GM19324 (cell line): ENCODE data around the gene PTPN21.

Source experiments
- ATAC-seq: cut with Tn5 transposase; IDR thresholded peaks from one replicate; pipeline ENCODE4 v1.9.1; 2021; ENCODE audit warnings: mild to moderate bottlenecking, moderate library complexity; ENCODE audit not compliant: unreplicated experiment, low FRiP score

PTPN21 gene

GRCh38 chr14:88476825-88477224 is 78.0 kb downstream of the PTPN21 start:
- no peak for ATAC-seq

- no peak for ATAC-seq
These were observed 78.5 kb downstream of the PTPN21 start for GRCh38 chr14:88476214-88476774.

GRCh38 chr14:88473791-88474190 is 81.0 kb downstream of the PTPN21 start:
- no peak for ATAC-seq

DNA sequence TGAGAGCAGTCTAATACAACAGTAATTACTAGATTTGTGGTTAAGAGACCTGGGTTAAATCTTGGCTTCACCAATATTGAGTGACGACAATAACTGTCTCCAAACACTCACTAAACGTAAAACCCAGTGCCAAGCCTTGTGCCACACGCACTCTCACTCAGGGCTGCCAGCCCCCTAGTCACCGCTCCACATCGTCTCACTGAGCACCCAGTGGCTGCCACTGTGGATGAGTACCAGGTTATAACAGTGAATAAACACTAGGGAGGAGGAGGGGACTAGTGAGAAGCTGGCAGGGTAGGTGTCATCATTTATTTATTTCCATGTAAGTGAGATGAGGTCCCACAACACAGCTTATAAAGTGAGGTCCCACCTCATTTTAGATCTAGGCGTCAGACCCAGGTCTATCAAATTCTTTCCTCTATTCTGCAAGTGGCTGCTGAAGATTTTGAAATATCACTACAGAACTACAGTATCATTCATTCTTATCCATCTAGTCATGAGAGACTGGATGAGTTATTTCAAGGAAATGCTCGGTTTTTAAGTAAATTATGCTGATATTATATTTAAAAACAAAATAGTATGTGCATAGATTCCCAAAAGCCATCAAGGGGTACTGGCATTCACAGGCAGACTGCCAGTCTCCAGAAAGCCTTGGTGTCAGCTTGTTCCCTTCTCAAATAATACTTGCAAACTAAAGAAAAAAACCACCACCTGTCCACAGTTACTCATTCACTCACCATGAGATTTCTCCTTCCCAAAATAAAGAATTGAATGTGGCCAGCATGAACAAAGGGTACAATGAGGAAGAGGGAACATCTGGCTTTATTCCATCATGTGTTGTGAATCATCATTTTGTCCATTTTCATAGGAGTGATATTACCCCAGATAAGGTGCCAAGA is 84.0 kb downstream of the PTPN21 start:
- no peak for ATAC-seq

GRCh38 chr14:88468406-88468805 is 86.4 kb downstream of the PTPN21 start:
- ATAC-seq: no peak

GRCh38 chr14:88463318-88463717 is 91.5 kb downstream of the PTPN21 start:
- peak; percentile 49 for ATAC-seq

- no peak for ATAC-seq
These were observed 99.9 kb downstream of the PTPN21 start for GRCh38 chr14:88454886-88455285.

- no peak for ATAC-seq
These were observed 102.6 kb downstream of the PTPN21 start for GRCh38 chr14:88452231-88452630.

DNA sequence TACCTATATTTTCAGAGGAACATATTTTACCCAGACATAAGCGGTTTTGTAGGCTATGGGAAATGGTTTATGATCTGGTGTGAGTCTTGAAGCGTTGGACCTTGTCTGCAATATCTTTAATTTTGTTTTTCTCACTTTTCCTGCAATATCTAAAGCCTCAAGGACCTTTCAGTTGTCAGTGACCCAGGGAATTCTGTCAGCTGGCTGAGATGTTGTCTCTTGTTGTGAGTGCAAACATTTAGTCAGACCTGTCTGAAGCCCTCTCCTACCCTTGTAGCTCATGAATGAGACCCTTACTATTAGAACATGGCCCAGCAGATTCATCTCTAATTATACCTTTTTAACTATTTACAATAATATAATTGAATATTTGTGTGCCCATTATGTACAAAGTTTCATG is 115.7 kb downstream of the PTPN21 start:
- ATAC-seq: no peak

- no peak for ATAC-seq
These were observed 117.1 kb downstream of the PTPN21 start for GRCh38 chr14:88437658-88438057.

DNA sequence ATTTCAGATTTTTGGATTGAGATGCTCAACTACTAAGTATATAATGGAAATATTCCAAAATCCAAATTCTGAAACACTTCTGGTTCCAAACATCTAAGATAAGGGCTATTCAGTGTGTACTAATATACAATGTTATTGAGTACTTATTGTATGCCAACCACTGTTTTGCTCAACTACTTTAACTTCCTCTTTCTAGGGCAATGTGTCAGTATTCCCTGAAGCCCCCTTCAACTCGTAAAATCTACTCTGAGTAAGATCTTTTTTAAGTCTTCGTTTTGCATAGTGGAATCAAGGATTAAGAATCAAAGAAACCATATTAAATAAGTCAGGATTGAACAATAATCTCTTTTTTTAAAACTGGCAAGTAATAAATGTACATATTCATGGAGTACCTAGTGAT is 123.8 kb downstream of the PTPN21 start:
- no peak for ATAC-seq

- no peak for ATAC-seq
These were observed 128.5 kb downstream of the PTPN21 start for GRCh38 chr14:88426271-88426670.

GRCh38 chr14:88424573-88424972 is 130.2 kb downstream of the PTPN21 start:
- ATAC-seq: no peak

DNA sequence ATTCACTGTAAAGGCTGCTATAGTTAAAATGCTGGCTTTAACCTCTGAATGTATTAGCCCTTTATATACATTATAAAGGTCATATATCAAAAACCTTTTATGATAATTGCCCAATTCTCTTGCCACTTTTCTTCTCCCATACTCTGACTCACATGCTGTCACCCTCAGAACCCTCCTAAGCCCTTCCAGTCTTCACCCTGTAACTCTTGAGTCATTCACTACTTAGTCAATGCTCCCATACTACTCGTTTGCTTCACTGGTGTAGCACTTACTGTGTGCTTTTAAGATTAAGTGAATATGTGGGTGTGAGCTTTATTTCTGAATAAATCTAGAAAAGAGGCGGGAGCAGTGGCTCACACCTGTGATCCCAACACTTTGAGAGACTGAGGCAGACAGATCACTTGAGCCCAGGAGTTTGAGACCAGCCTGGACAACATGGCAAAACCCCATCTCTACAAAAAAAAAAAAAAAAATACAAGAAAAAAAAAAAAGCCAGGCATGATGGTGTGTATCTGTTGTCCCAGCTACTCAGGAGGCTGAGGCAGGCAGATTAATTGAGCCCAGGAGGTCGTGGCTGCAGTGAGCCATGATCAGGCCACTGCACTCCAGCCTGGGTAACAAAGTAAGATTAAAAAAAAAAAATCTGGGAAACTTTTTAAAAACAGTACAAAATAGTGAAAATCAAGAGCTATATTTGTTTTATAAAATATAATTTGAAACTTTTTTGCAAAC is 131.7 kb downstream of the PTPN21 start:
- ATAC-seq: no peak

GRCh38 chr14:88422047-88422446 is 132.8 kb downstream of the PTPN21 start:
- ATAC-seq: no peak

GRCh38 chr14:88421286-88421685 is 133.5 kb downstream of the PTPN21 start:
- no peak for ATAC-seq

GRCh38 chr14:88420187-88420586 is 134.6 kb downstream of the PTPN21 start:
- no peak for ATAC-seq

DNA sequence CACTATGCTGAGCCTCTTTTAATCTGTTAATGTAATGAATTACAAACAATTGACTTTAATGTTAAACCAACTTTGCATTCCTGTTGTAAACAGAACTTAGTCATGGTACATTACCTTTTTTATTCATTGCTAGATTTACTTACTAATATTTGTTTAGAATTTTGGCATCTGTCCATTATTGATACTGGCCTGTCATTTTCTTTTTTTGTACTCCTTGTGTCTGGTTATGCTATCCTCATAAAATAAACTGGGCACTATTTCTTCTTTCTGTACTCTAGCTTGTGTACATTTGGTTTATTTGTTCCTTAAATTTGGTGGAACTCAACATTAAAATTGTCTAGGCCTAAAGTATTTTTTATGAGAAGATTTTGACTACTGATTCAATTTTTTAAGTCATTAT is 137.2 kb downstream of the PTPN21 start:
- ATAC-seq: no peak
